ENCODE results near the gene MEP1A. TPM values are rescaled to one million over a fixed set of nuclear protein-coding genes. Genes with fewer than 3 reads are reported as not detected.

The MEP1A gene
- total and polyA plus RNA-seq, 9 of the 15 experiments (the other 6 are each of a cell fraction or from before 2014, with no cell fraction given): not detected

- no peak for FAIRE-seq
- Histone ChIP-seq H3K4me1 (replicated peaks in 1 of 2; ENCODE audit: control insufficient read depth in 2 of 2, insufficient read depth in 2 of 2, low read length in 2 of 2) (peaks cover 2 to 4% of the 10 kb centered on the region in 2 experiments; a peak in 2 of 5 replicates), H3K9me1 (ENCODE audit: control insufficient read depth, insufficient read depth, low read length) (no peaks in the 10 kb centered on the region), H2AFZ (ENCODE audit: low read depth, low read length) (no peak overlapping the region), H3K9me3 (replicated peaks; ENCODE audit: control insufficient read depth, insufficient read depth, low read depth, low read length) (no peaks in the 10 kb centered on the region), H4K20me1 (replicated peaks; ENCODE audit: control insufficient read depth, insufficient read depth, low read length) (no peaks in the 10 kb centered on the region), H3K4me2 (ENCODE audit: insufficient read depth, low read length) (no peak overlapping the region), H3K27me3 (ENCODE audit: control insufficient read depth in 2 of 2, insufficient read depth in 2 of 2, low read length in 2 of 2) (peaks cover 0 to 11% of the 10 kb centered on the region in 2 experiments; a peak in 1 of 5 replicates), H3K4me3 (no peak overlapping the region), H3K36me3 (ENCODE audit: control insufficient read depth, insufficient read depth, low read length) (no peaks in the 10 kb centered on the region), H3K9ac (ENCODE audit: insufficient read depth in 1 of 2, low read depth in 2 of 2, low read length in 2 of 2) (no peak overlapping the region), H3K79me2 (ENCODE audit: control insufficient read depth, insufficient read depth, low read length) (no peaks in the 10 kb centered on the region), H3K27ac (ENCODE audit: extremely low read depth, low read depth, low read length) (no peak overlapping the region)
- DNase-seq (ENCODE audit: extremely low read depth in 1 of 4, low spot score in 3 of 4): no peak
- BruUV-seq (replicated peaks): no TSS peak
- WGBS (ENCODE audit: insufficient coverage, low coverage, missing lambda C conversion rate): 4% methylated on average over 2 of the region's 2 CpGs
- TF ChIP-seq ZBTB49 (CRISPR knock-in tag; IDR thresholded peaks at IDR 0.05; ENCODE audit: borderline replicate concordance) (no peak), ZSCAN32 (CRISPR knock-in tag; IDR thresholded peaks at IDR 0.05) (no peak), CTCF (IDR thresholded peaks at IDR 0.05 in 2 of 3, conservative IDR thresholded peaks at IDR 0.05 in 1 of 3; ENCODE audit: insufficient read depth in 2 of 3, low read depth in 1 of 3, low read length in 3 of 3) (no peak), ZKSCAN3 (CRISPR knock-in tag; IDR thresholded peaks at IDR 0.05) (no peak), ZBTB43 (CRISPR knock-in tag; IDR thresholded peaks at IDR 0.05) (no peak), ATF2 (CRISPR knock-in tag; IDR thresholded peaks at IDR 0.05) (no peak), HDAC2 (IDR thresholded peaks at IDR 0.05) (no peak), SRF (CRISPR knock-in tag; IDR thresholded peaks at IDR 0.05) (no peak), ZNF584 (CRISPR knock-in tag; IDR thresholded peaks at IDR 0.05; ENCODE audit: low read depth) (no peak), PPARD (CRISPR knock-in tag; IDR thresholded peaks at IDR 0.05) (no peak), RCOR1 (IDR thresholded peaks at IDR 0.05; ENCODE audit: borderline replicate concordance in 1 of 2, low read depth in 2 of 2, low read length in 2 of 2) (no peak), KDM2B (CRISPR knock-in tag; IDR thresholded peaks at IDR 0.05) (no peak), ZBTB5 (IDR thresholded peaks at IDR 0.05) (no peak), ZSCAN29 (IDR thresholded peaks at IDR 0.05) (no peak)
- intact Hi-C loops (cut with micrococcal nuclease): no loop called here
- no peak for ATAC-seq
- ChIA-PET POLR2A (no interaction called here), CTCF (ENCODE audit: low intra/inter-chr PET ratio) (no interaction called here)
- in situ Hi-C loops (cut with MboI): no loop called here
Measured at GRCh38 chr6:46772762-46773161, 20.4 kb upstream of the MEP1A start.

Measured in K562 (cell line).